Vagina (tissue), 2 donors: ENCODE data around the gene SLC24A3.

Experiments used
- POLR2A ChIP-seq, 2 donors: fragments of 450-650 bp; IDR thresholded peaks; one replicate each; pipeline ENCODE4 v1.6.1; 2017; ENCODE audit warnings: antibody characterized with exemption in 2 of 2, mild to moderate bottlenecking in 2 of 2, moderate library complexity in 2 of 2
- POLR2AphosphoS5 ChIP-seq, 2 donors: sonication (generic); formaldehyde crosslinking; IDR thresholded peaks; one replicate each; pipeline ENCODE4 v1.9.0; 2017; ENCODE audit warnings: antibody characterized with exemption in 2 of 2, mild to moderate bottlenecking in 2 of 2, low read depth in 1 of 2; ENCODE audit not compliant: insufficient read depth in 1 of 2
- TF ChIP-seq, protein P1 (sequence below), 3 experiments: fragments of 450-650 bp in 2 of 3; fragments of 200-600 bp in 1 of 3; sonication (generic) in 1 of 3; IDR thresholded peaks; one replicate each; pipeline ENCODE4 v1.5.1; 2017 to 2019; ENCODE audit warnings: antibody characterized with exemption in 3 of 3, mild to moderate bottlenecking in 2 of 3, moderate library complexity in 2 of 3

DNA sequence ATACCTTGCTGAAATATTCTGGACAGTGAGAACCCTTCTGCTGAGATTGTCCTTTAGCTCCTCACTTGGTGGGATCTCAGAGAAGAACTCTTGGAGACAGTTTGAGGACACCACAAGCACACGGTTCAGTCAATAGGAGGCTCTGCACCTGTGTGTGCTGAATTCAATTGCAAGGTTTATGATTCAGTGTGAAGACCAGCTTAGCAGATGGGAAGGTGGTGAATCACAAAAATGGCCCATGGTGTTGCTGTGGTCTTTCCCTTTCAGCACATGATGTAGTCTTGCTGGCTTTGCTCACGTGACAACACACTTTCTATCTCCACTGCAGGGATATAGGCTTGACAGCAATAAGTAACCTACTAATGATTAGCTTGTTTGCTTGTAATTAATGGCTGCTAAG lies 270.3 kb downstream of the SLC24A3 start:
- TF ChIP-seq, protein P1, sequence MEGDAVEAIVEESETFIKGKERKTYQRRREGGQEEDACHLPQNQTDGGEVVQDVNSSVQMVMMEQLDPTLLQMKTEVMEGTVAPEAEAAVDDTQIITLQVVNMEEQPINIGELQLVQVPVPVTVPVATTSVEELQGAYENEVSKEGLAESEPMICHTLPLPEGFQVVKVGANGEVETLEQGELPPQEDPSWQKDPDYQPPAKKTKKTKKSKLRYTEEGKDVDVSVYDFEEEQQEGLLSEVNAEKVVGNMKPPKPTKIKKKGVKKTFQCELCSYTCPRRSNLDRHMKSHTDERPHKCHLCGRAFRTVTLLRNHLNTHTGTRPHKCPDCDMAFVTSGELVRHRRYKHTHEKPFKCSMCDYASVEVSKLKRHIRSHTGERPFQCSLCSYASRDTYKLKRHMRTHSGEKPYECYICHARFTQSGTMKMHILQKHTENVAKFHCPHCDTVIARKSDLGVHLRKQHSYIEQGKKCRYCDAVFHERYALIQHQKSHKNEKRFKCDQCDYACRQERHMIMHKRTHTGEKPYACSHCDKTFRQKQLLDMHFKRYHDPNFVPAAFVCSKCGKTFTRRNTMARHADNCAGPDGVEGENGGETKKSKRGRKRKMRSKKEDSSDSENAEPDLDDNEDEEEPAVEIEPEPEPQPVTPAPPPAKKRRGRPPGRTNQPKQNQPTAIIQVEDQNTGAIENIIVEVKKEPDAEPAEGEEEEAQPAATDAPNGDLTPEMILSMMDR (IDR thresholded peaks at IDR 0.05), result no peak
- no peak for TF ChIP-seq POLR2A (IDR thresholded peaks at IDR 0.05)
- TF ChIP-seq POLR2AphosphoS5 (IDR thresholded peaks at IDR 0.05; ENCODE audit: insufficient read depth in 1 of 2, low read depth in 1 of 2), result no peak
